ENCODE measurements around the gene ALKBH1.

ALKBH1 gene

DNA sequence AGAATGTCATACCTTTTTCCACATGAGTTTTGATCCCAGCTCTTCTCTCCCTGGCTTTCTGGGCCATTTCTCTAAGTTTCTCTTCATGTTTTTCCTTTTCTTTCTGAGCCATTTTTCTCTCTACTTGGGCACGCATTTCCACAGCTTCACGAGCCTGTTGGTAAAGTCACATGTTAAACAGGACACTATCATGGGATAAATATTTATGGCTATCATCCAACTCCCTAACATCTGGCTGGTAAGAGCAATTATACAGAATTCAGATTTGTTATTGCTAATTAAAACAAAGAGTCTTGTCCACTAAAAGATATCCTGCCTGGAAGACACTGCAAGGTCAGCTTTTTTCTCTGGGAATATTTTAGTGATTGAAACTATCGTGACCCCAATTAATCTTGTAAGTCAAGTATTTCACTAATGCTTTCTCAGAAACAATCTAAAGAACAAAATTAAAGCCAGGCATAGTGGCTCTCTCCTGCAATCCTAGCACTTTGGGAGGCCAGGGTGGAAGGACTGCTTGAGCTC lies 23.2 kb upstream of the ALKBH1 start:
- H3K4me2 ChIP-seq (ENCODE audit: low read depth, low read length, poor library complexity, severe bottlenecking) = no peak overlapping the region
- no peak overlapping the region for H3K9ac ChIP-seq (ENCODE audit: low read length)
- H3K27me3 ChIP-seq (ENCODE audit: low read length) = no peaks in the 10 kb centered on the region
- no peaks in the 10 kb centered on the region for H3K9me3 ChIP-seq (ENCODE audit: insufficient read depth, low read length)
- H3F3A ChIP-seq (ENCODE audit: insufficient read depth) = no peaks in the 10 kb centered on the region
- H3K27ac ChIP-seq (ENCODE audit: low read depth, low read length) = no peak overlapping the region
- H3K9me2 ChIP-seq (replicated peaks; ENCODE audit: insufficient read depth, low read length) = no peaks in the 10 kb centered on the region
- H3K36me3 ChIP-seq (ENCODE audit: low read length) = peaks cover 70% of the 10 kb centered on the region
- H2AFZ ChIP-seq (ENCODE audit: low read depth, low read length, severe bottlenecking) = no peak overlapping the region
- 0 out of 2 replicates have a peak, but pooled peaks cover 3% of the 10 kb centered on the region for H3K79me2 ChIP-seq (ENCODE audit: insufficient read depth, low read length)
- no peaks in the 10 kb centered on the region for H4K20me1 ChIP-seq (ENCODE audit: low read depth, low read length)
- H3K4me3 ChIP-seq (ENCODE audit: insufficient read depth, low read length, poor library complexity, severe bottlenecking) = no peak overlapping the region
- TF ChIP-seq, protein P1, sequence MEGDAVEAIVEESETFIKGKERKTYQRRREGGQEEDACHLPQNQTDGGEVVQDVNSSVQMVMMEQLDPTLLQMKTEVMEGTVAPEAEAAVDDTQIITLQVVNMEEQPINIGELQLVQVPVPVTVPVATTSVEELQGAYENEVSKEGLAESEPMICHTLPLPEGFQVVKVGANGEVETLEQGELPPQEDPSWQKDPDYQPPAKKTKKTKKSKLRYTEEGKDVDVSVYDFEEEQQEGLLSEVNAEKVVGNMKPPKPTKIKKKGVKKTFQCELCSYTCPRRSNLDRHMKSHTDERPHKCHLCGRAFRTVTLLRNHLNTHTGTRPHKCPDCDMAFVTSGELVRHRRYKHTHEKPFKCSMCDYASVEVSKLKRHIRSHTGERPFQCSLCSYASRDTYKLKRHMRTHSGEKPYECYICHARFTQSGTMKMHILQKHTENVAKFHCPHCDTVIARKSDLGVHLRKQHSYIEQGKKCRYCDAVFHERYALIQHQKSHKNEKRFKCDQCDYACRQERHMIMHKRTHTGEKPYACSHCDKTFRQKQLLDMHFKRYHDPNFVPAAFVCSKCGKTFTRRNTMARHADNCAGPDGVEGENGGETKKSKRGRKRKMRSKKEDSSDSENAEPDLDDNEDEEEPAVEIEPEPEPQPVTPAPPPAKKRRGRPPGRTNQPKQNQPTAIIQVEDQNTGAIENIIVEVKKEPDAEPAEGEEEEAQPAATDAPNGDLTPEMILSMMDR (IDR thresholded peaks at IDR 0.05; ENCODE audit: insufficient read depth, low read length, poor library complexity, severe bottlenecking) = no peak
- TF ChIP-seq EZH2phosphoT487 (conservative IDR thresholded peaks at IDR 0.05; ENCODE audit: low read length) = no peak

DNA sequence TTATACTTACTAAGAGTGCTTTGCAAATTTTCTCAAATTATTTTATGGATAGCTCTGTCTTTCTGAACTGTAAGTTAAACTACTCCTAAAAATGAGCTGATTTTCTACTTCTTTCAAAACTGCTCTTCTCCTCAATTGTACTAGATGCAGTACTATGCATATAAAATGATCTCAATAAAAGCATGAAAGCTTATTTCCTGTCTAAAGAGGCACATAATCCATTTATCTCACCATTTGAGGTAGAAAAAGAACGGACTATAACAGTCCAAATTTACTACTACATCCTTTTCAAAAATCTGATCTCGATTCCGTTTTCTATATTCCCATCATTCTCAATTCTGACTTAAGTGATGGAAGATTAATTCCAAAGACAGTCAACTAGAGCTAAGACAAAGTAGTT lies 14.5 kb upstream of the ALKBH1 start:
- Histone ChIP-seq H3F3A (ENCODE audit: insufficient read depth) (peaks cover 19% of the 10 kb centered on the region; the same call in 1 of the 2 replicates), H2AFZ (ENCODE audit: low read depth, low read length, severe bottlenecking) (no peak overlapping the region), H4K20me1 (ENCODE audit: low read depth, low read length) (no peaks in the 10 kb centered on the region), H3K9me3 (ENCODE audit: insufficient read depth, low read length) (no peaks in the 10 kb centered on the region), H3K9me2 (replicated peaks; ENCODE audit: insufficient read depth, low read length) (no peaks in the 10 kb centered on the region), H3K9ac (ENCODE audit: low read length) (no peak overlapping the region), H3K4me2 (ENCODE audit: low read depth, low read length, poor library complexity, severe bottlenecking) (no peak overlapping the region), H3K27ac (ENCODE audit: low read depth, low read length) (no peak overlapping the region), H3K36me3 (ENCODE audit: low read length) (peaks cover 45% of the 10 kb centered on the region), H3K27me3 (ENCODE audit: low read length) (no peaks in the 10 kb centered on the region), H3K79me2 (ENCODE audit: insufficient read depth, low read length) (no peaks in the 10 kb centered on the region), H3K4me3 (ENCODE audit: insufficient read depth, low read length, poor library complexity, severe bottlenecking) (no peak overlapping the region)
- TF ChIP-seq, protein P1 (IDR thresholded peaks at IDR 0.05; ENCODE audit: insufficient read depth, low read length, poor library complexity, severe bottlenecking) = no peak
- no peak for TF ChIP-seq EZH2phosphoT487 (conservative IDR thresholded peaks at IDR 0.05; ENCODE audit: low read length)

DNA sequence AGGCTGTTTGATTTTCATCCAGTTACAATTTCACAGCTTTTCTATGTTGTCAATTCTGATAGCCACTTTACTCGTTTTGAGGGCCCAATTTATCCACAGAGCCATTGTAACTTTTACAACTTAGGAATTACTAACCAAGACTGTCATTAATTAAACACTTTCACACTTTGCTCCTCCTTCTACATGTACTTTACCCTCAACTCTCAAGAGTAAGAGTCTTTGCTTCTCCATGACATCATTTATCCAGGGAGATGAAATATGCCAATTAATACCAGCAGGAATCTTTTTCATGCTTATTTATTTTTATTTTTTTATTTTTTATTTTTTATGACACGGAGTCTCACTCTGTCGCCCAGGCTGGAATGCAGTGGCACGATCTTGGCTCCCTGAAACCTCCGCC lies 13.6 kb upstream of the ALKBH1 start:
- Histone ChIP-seq H4K20me1 (ENCODE audit: low read depth, low read length) (no peaks in the 10 kb centered on the region), H3K9ac (ENCODE audit: low read length) (no peak overlapping the region), H3K4me2 (ENCODE audit: low read depth, low read length, poor library complexity, severe bottlenecking) (no peak overlapping the region), H3K4me3 (ENCODE audit: insufficient read depth, low read length, poor library complexity, severe bottlenecking) (no peak overlapping the region), H3K27me3 (ENCODE audit: low read length) (no peaks in the 10 kb centered on the region), H3F3A (ENCODE audit: insufficient read depth) (peaks cover 19% of the 10 kb centered on the region; the same call in 1 of the 2 replicates), H3K36me3 (ENCODE audit: low read length) (peaks cover 47% of the 10 kb centered on the region), H3K27ac (ENCODE audit: low read depth, low read length) (no peak overlapping the region), H3K9me3 (ENCODE audit: insufficient read depth, low read length) (no peaks in the 10 kb centered on the region), H3K9me2 (replicated peaks; ENCODE audit: insufficient read depth, low read length) (no peaks in the 10 kb centered on the region), H2AFZ (ENCODE audit: low read depth, low read length, severe bottlenecking) (no peak overlapping the region), H3K79me2 (ENCODE audit: insufficient read depth, low read length) (no peaks in the 10 kb centered on the region)
- TF ChIP-seq EZH2phosphoT487 (conservative IDR thresholded peaks at IDR 0.05; ENCODE audit: low read length) = no peak
- TF ChIP-seq, protein P1 (IDR thresholded peaks at IDR 0.05; ENCODE audit: insufficient read depth, low read length, poor library complexity, severe bottlenecking) = no peak

Data from SU-DHL-6 (cell line).